ENCODE data around the gene C1R. TPM values are rescaled to one million over a fixed set of nuclear protein-coding genes. Genes with fewer than 3 reads are reported as not detected.

The C1R gene
- total RNA-seq, 3 donors from 2014 or later (not counting 1 experiment from before 2014, with no cell fraction given): 6.4 to 7.8 (median 6.6) TPM

GRCh38 chr12:7061138-7061537 is 31.1 kb downstream of the C1R start:
- DNase-seq: no peak
- ATAC-seq: no peak
- Histone ChIP-seq H3K27ac (ENCODE audit: low read length) (no peak overlapping the region), H3K4me1 (ENCODE audit: control insufficient read depth, insufficient read depth, low read length) (no peaks in the 10 kb centered on the region), H3K36me3 (ENCODE audit: control insufficient read depth, insufficient read depth, low read length) (no peaks in the 10 kb centered on the region), H3K4me3 (ENCODE audit: low read length) (no peak overlapping the region), H3K9me3 (ENCODE audit: control insufficient read depth, insufficient read depth, low read length) (no peaks in the 10 kb centered on the region), H3K27me3 (ENCODE audit: control insufficient read depth, insufficient read depth, low read length) (no peaks in the 10 kb centered on the region)
- Mint-ChIP-seq H3K4me3 (no peak overlapping the region), H3K4me1 (no peaks in the 10 kb centered on the region), H3K27ac (no peak overlapping the region), H3K36me3 (no peaks in the 10 kb centered on the region), H3K9me3 (no peaks in the 10 kb centered on the region), H3K27me3 (ENCODE audit: low read depth in 2 of 2) (peaks cover 7 to 14% of the 10 kb centered on the region in 2 donors)
- WGBS (ENCODE audit: insufficient coverage): 86% methylated on average over 13 of the region's 13 CpGs
- no peak for TF ChIP-seq CTCF (IDR thresholded peaks at IDR 0.05)
- intact Hi-C loops (cut with micrococcal nuclease): no loop called here

- WGBS (ENCODE audit: insufficient coverage): 76% methylated on average over 10 of the region's 10 CpGs
- H3K9me3 Mint-ChIP-seq: no peaks in the 10 kb centered on the region
- H3K4me1 Mint-ChIP-seq: no peaks in the 10 kb centered on the region
- H3K27ac Mint-ChIP-seq: no peak within 1 kb of the TSS
- no peak for DNase-seq
- H3K4me1 ChIP-seq (ENCODE audit: control insufficient read depth, insufficient read depth, low read length): no peaks in the 10 kb centered on the region
- peaks cover 7 to 15% of the 10 kb centered on the region in 2 donors for H3K27me3 Mint-ChIP-seq (ENCODE audit: low read depth in 2 of 2)
- no peaks in the 10 kb centered on the region for H3K9me3 ChIP-seq (ENCODE audit: control insufficient read depth, insufficient read depth, low read length)
- no peak within 1 kb of the TSS for H3K4me3 ChIP-seq (ENCODE audit: low read length)
- no peaks in the 10 kb centered on the region for H3K36me3 Mint-ChIP-seq
- no peaks in the 10 kb centered on the region for H3K27me3 ChIP-seq (ENCODE audit: control insufficient read depth, insufficient read depth, low read length)
- H3K4me3 Mint-ChIP-seq: no peak within 1 kb of the TSS
- H3K27ac ChIP-seq (ENCODE audit: low read length): no peak within 1 kb of the TSS
- no peaks in the 10 kb centered on the region for H3K36me3 ChIP-seq (ENCODE audit: control insufficient read depth, insufficient read depth, low read length)
- no peak for TF ChIP-seq CTCF (IDR thresholded peaks at IDR 0.05)
- no peak for ATAC-seq
- intact Hi-C loops (cut with micrococcal nuclease): no loop called here
These were observed 31.8 kb downstream of the C1R start, which contains the start of gene C1S for GRCh38 chr12:7060353-7060954. C1S (plus strand) TSS chr12:7060718; CDS start chr12:7061913, 1,195 bp downstream.

GRCh38 chr12:7059780-7060179 is 32.5 kb downstream of the C1R start:
- H3K27me3 Mint-ChIP-seq (ENCODE audit: low read depth in 2 of 2): peaks cover 11 to 21% of the 10 kb centered on the region in 2 donors
- no peaks in the 10 kb centered on the region for H3K4me1 Mint-ChIP-seq
- Histone ChIP-seq H3K9me3 (ENCODE audit: control insufficient read depth, insufficient read depth, low read length) (no peaks in the 10 kb centered on the region), H3K4me3 (ENCODE audit: low read length) (no peak overlapping the region), H3K27me3 (ENCODE audit: control insufficient read depth, insufficient read depth, low read length) (no peaks in the 10 kb centered on the region), H3K36me3 (ENCODE audit: control insufficient read depth, insufficient read depth, low read length) (no peaks in the 10 kb centered on the region), H3K4me1 (ENCODE audit: control insufficient read depth, insufficient read depth, low read length) (no peaks in the 10 kb centered on the region), H3K27ac (ENCODE audit: low read length) (no peak overlapping the region)
- 86% methylated on average over 4 of the region's 4 CpGs for WGBS (ENCODE audit: insufficient coverage)
- no peak for TF ChIP-seq CTCF (IDR thresholded peaks at IDR 0.05)
- no peak overlapping the region for H3K4me3 Mint-ChIP-seq
- H3K9me3 Mint-ChIP-seq: no peaks in the 10 kb centered on the region
- intact Hi-C loops (cut with micrococcal nuclease): no loop called here
- no peaks in the 10 kb centered on the region for H3K36me3 Mint-ChIP-seq
- DNase-seq (no peak), ATAC-seq (no peak)
- no peak overlapping the region for H3K27ac Mint-ChIP-seq

GRCh38 chr12:7058850-7059395 is 33.3 kb downstream of the C1R start:
- Histone ChIP-seq H3K9me3 (ENCODE audit: control insufficient read depth, insufficient read depth, low read length) (no peaks in the 10 kb centered on the region), H3K4me3 (ENCODE audit: low read length) (no peak overlapping the region), H3K27ac (ENCODE audit: low read length) (no peak overlapping the region), H3K36me3 (ENCODE audit: control insufficient read depth, insufficient read depth, low read length) (no peaks in the 10 kb centered on the region), H3K27me3 (ENCODE audit: control insufficient read depth, insufficient read depth, low read length) (no peaks in the 10 kb centered on the region), H3K4me1 (ENCODE audit: control insufficient read depth, insufficient read depth, low read length) (no peaks in the 10 kb centered on the region)
- no peak for TF ChIP-seq CTCF (IDR thresholded peaks at IDR 0.05)
- Mint-ChIP-seq H3K4me3 (no peak overlapping the region), H3K9me3 (no peaks in the 10 kb centered on the region), H3K4me1 (no peaks in the 10 kb centered on the region), H3K27ac (no peak overlapping the region), H3K27me3 (ENCODE audit: low read depth in 2 of 2) (peaks cover 20 to 26% of the 10 kb centered on the region in 2 donors), H3K36me3 (no peaks in the 10 kb centered on the region)
- intact Hi-C loops (cut with micrococcal nuclease): no loop called here
- ATAC-seq (no peak), DNase-seq (no peak)
- WGBS (ENCODE audit: insufficient coverage): 93% methylated on average over 9 of the region's 9 CpGs

Data from natural killer cell (primary cell).